Loucy (cell line): Measurements from ENCODE around the gene CYP46A1.

Experiments used
- H2AFZ ChIP-seq: fragments of 200-600 bp; sonication (generic); 2 replicates; pipeline ENCODE4 v1.6.0; 2016; ENCODE audit warnings: antibody characterized with exemption, mild to moderate bottlenecking, low read length, moderate library complexity
- H3F3A ChIP-seq: fragments of 200-600 bp; 2 replicates; pipeline ENCODE4 v1.6.0; 2016; ENCODE audit warnings: antibody characterized with exemption, low read depth, mild to moderate bottlenecking
- H3K27me3 ChIP-seq: fragments of 200-600 bp; sonication (generic); 2 replicates; pipeline ENCODE4 v1.6.1; 2014; ENCODE audit warnings: low read length, mild to moderate bottlenecking; ENCODE audit not compliant: insufficient read depth, poor library complexity, severe bottlenecking
- H3K36me3 ChIP-seq: fragments of 200-600 bp; sonication (generic); 2 replicates; pipeline ENCODE4 v1.6.1; 2016; ENCODE audit warnings: low read length; ENCODE audit not compliant: insufficient read depth
- H3K4me1 ChIP-seq: fragments of 200-600 bp; sonication (generic); 2 replicates; pipeline ENCODE4 v1.5.1; 2014; ENCODE audit warnings: low read length, mild to moderate bottlenecking; ENCODE audit not compliant: insufficient read depth, poor library complexity, severe bottlenecking
- H3K4me2 ChIP-seq: fragments of 200-600 bp; sonication (generic); 2 replicates; pipeline ENCODE4 v1.6.0; 2014; ENCODE audit warnings: antibody characterized with exemption, low read length, low read depth, mild to moderate bottlenecking; ENCODE audit not compliant: poor library complexity, severe bottlenecking
- H3K4me3 ChIP-seq: fragments of 200-600 bp; sonication (generic); 2 replicates; pipeline ENCODE4 v1.5.1; 2014; ENCODE audit warnings: low read length, mild to moderate bottlenecking, mixed read lengths; ENCODE audit not compliant: poor library complexity, severe bottlenecking
- H3K79me2 ChIP-seq: fragments of 200-600 bp; sonication (generic); 2 replicates; pipeline ENCODE4 v1.6.1; 2014; ENCODE audit warnings: low read length; ENCODE audit not compliant: insufficient read depth
- H3K9ac ChIP-seq: fragments of 200-600 bp; sonication (generic); 2 replicates; pipeline ENCODE4 v1.6.0; 2014; ENCODE audit warnings: mild to moderate bottlenecking, low read depth, low read length, moderate library complexity; ENCODE audit not compliant: poor library complexity, severe bottlenecking
- H3K9me2 ChIP-seq: fragments of 200-600 bp; sonication (generic); replicated peaks from 2 replicates; pipeline ENCODE4 v1.6.1; 2016; ENCODE audit warnings: low read depth, low read length, mixed read lengths
- H3K9me3 ChIP-seq: fragments of 200-600 bp; sonication (generic); 2 replicates; pipeline ENCODE4 v1.6.1; 2014; ENCODE audit warnings: mild to moderate bottlenecking, antibody characterized with exemption, low read length, low read depth; ENCODE audit not compliant: insufficient read depth
- H4K20me1 ChIP-seq: fragments of 200-600 bp; sonication (generic); 2 replicates; pipeline ENCODE4 v1.6.0; 2014; ENCODE audit warnings: antibody characterized with exemption, low read length, mild to moderate bottlenecking; ENCODE audit not compliant: insufficient read depth, poor library complexity, severe bottlenecking
- CTCF ChIP-seq: fragments of 200-600 bp; sonication (generic); conservative IDR thresholded peaks from 2 replicates; pipeline ENCODE4 v1.5.1; 2014; ENCODE audit warnings: mild to moderate bottlenecking, antibody characterized with exemption, low read length
- EZH2phosphoT487 ChIP-seq: fragments of 200-600 bp; IDR thresholded peaks from 2 replicates; pipeline ENCODE4 v1.6.1; 2018; ENCODE audit warnings: antibody characterized with exemption, mild to moderate bottlenecking, moderate library complexity, borderline replicate concordance

Gene CYP46A1

DNA sequence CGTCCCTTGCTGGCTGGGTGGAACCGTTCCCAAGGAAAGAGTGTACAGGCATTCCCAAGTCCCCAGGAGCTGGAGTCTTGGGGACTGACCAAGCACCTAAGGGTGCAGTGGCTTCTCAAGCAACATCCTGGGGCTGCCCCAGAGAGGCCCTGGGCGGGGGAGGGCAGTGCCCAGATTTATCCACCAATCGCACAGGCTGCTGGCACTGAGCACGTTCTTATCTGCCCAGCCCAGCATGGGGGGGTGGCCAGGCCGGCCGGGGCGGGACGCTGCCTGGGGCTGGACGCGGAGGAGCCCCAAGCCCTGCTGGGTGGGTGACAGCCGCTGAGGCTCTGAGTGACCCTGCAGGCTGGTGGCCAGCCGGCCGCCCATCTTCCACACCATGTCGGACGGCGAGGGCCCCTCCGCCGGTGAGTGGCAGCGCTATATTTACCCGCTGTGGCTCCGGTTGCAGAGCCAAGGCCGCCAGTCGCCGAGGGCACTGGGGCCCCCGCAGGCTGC is 53.4 kb downstream of the CYP46A1 start:
- H3K4me2 ChIP-seq = no peak overlapping the region
- no peaks in the 10 kb centered on the region for H3K9me3 ChIP-seq
- H3K9ac ChIP-seq = no peak overlapping the region

GRCh38 chr14:99737956-99738667 is 54.0 kb downstream of the CYP46A1 start:
- Histone ChIP-seq H3K9ac (no peak overlapping the region), H3F3A (no peaks in the 10 kb centered on the region), H4K20me1 (no peaks in the 10 kb centered on the region), H3K79me2 (no peaks in the 10 kb centered on the region), H3K4me2 (no peak overlapping the region), H3K9me3 (no peaks in the 10 kb centered on the region), H3K27me3 (no peaks in the 10 kb centered on the region), H3K4me3 (no peak overlapping the region), H3K36me3 (no peaks in the 10 kb centered on the region), H3K4me1 (no peaks in the 10 kb centered on the region), H3K9me2 (no peaks in the 10 kb centered on the region), H2AFZ (no peak overlapping the region)
- no peak for TF ChIP-seq CTCF
- TF ChIP-seq EZH2phosphoT487 = no peak

More for the DNA sequence above, 53.4 kb downstream of the CYP46A1 start:
- H3F3A ChIP-seq = no peaks in the 10 kb centered on the region
- H4K20me1 ChIP-seq = no peaks in the 10 kb centered on the region
- H2AFZ ChIP-seq = no peak overlapping the region
- H3K27me3 ChIP-seq = no peaks in the 10 kb centered on the region
- no peaks in the 10 kb centered on the region for H3K36me3 ChIP-seq
- no peaks in the 10 kb centered on the region for H3K9me2 ChIP-seq
- H3K4me3 ChIP-seq = no peak overlapping the region
- no peaks in the 10 kb centered on the region for H3K79me2 ChIP-seq
- no peaks in the 10 kb centered on the region for H3K4me1 ChIP-seq
- TF ChIP-seq CTCF (no peak), EZH2phosphoT487 (no peak)

GRCh38 chr14:99740411-99740810 is 56.3 kb downstream of the CYP46A1 start:
- Histone ChIP-seq H3K4me1 (no peaks in the 10 kb centered on the region), H3K9me3 (no peaks in the 10 kb centered on the region), H2AFZ (no peak overlapping the region), H3K79me2 (no peaks in the 10 kb centered on the region), H3F3A (no peaks in the 10 kb centered on the region), H3K36me3 (no peaks in the 10 kb centered on the region), H4K20me1 (no peaks in the 10 kb centered on the region), H3K4me2 (no peak overlapping the region), H3K4me3 (no peak overlapping the region), H3K27me3 (no peaks in the 10 kb centered on the region), H3K9me2 (no peaks in the 10 kb centered on the region), H3K9ac (no peak overlapping the region)
- TF ChIP-seq CTCF = no peak
- TF ChIP-seq EZH2phosphoT487 = no peak
